NCI-H1417 treated with DMSO at 0.1 percent for 48 hours (cell line): ENCODE results near the gene IL25.
"Not testable (repeated sequence)": the region's sequence is repeated elsewhere in the genome, so short reads cannot be mapped to it uniquely, and the experiment has no call there.

Source experiments
- DNase-seq: peaks from one replicate; lab custom pipeline; 2025; lab: John Stamatoyannopoulos, UW

Gene IL25

DNA sequence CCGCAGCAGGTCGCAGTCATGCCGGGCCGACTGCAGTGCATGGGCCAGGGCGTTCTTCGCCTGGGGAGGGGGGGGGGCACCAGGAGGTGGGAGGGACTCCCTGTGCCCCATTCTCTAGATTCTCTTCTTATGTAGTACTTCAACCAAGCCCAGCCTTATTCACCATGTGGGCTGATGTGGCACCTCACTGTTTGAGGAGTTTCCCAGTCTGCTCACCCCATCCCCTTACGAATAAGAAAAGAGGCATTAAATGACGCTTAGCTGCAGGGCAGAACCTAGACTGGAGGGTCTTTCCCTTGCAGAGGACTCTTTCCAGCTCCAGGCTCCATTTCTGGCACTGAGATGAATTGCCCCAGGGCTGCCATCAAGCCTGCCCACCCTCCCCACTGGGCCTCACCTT is 16.4 kb downstream of the IL25 start:
- no peak for DNase-seq

- DNase-seq = no peak
Observed at GRCh38 chr14:23389396-23389795, 16.8 kb downstream of the IL25 start.

- DNase-seq = not testable (repeated sequence)
Observed at GRCh38 chr14:23389871-23390270, 17.3 kb downstream of the IL25 start.

DNA sequence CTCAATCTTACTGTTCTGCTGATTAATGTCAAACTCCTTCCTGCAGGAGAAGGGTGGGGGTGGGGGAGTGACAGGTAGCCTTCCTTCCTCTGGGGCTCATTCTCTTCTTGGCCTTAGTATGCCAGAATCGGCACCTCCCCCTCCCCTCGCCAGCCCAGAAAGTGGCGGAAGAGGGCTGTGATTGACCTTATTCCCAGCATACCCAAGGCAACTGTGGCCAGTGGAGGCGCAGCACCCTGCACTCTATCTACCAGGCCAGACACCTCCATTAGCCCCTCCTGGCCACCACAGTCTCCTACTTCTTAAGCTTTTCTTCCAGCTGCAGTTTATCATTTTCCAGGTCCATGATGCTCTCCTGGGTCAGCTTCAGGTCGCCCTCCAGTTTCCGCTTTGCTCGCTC is 20.0 kb downstream of the IL25 start:
- no peak for DNase-seq

GRCh38 chr14:23396126-23396525 is 23.5 kb downstream of the IL25 start:
- DNase-seq = no peak

DNA sequence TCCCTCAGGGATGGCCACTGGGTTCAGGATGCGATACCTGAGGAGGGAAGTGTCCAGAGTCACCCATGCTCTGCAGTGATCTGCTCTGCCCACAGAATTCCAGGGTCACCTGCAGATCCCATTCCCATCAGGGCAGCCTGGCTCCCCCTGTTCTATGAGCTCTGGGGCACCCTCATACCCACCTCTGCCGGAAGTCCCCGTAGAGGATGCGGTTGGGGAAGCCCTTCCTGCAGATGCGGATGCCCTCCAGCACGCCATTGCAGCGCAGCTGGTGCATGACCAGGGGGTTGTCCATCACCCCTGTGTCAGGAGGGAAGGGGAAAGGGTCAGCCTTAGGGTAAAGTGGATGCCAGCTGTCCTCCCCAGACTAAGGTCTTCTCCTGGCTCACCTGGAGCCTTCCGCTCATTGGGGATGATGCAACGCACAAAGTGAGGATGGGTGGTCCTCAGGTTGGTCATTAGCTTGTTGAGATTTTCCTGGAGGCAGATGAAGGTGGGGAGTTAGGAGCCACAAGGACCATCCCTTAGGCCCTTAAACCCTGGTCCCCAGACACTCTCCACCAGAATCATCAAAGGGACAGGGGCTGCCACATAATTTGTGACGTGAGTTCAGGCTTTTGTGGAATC is 24.3 kb downstream of the IL25 start:
- DNase-seq = no peak

DNA sequence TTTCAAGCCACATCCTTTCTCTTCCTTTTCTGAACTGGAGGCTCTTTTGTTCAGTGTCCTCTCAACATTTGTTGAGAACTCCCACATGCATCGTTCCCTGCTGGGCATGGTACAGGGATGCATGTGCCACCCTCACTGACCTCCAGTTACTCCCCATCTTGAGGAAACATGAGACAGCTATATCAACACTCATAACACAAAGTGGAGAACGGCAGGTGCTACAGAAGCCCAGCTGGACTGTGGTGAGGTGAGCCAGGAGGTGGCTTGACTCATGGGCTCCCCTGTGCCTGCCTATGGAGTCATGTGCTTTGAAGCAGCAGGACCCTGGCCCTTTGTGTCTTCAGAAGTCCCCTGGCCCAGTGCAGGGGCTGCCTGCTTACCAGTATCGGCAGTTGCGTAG is 25.7 kb downstream of the IL25 start:
- no peak for DNase-seq

- no peak for DNase-seq
Observed at GRCh38 chr14:23399136-23399535, 26.5 kb downstream of the IL25 start.

- DNase-seq = no peak
Observed at GRCh38 chr14:23399591-23399990, 27.0 kb downstream of the IL25 start.

GRCh38 chr14:23400496-23401149 is 28.0 kb downstream of the IL25 start:
- not testable (repeated sequence) for DNase-seq

GRCh38 chr14:23401291-23401690 is 28.7 kb downstream of the IL25 start:
- DNase-seq = no peak

- DNase-seq = no peak
Observed at GRCh38 chr14:23402296-23403138, 29.9 kb downstream of the IL25 start.

DNA sequence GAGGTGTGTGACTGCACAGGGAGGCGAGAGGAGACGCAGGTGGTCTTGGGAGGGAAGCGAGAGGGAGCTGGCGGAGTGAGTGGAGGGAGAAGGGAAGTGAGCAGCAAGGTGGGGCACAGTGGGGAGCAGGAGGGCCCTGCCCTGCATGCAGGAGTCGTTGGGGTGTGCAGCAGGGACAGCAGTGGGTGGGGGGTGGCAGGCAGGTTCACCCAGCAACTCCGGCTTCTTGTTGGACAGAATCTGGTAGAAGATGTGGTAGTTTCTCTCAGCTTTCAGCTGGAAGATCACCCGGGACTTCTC is 30.5 kb downstream of the IL25 start:
- DNase-seq = no peak

- DNase-seq = no peak
Observed at GRCh38 chr14:23403908-23404307, 31.3 kb downstream of the IL25 start.

- no peak for DNase-seq
Observed at GRCh38 chr14:23404331-23404900, 31.8 kb downstream of the IL25 start.

DNA sequence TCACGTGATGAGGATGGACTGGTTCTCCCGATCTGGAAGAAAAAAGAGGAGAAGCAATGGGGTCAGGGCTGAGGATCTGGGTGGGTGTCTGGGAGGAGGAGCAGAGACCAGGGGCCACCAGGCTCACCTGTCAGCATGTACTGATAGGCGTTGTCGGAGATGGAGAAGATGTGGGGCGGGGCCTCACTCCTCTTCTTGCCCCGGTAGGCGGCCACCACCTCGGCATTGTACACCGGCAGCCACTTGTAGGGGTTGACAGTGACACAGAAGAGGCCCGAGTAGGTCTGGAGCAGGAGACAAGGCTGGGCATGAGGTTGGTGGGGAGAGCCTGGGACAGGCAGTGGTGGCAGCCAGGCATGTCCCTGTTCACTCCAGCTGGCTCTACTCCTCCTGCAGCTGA is 32.5 kb downstream of the IL25 start:
- no peak for DNase-seq

- DNase-seq = no peak
Observed at GRCh38 chr14:23405516-23406025, 33.0 kb downstream of the IL25 start.

GRCh38 chr14:23406244-23406643 is 33.6 kb downstream of the IL25 start:
- DNase-seq = no peak

- no peak for DNase-seq
Observed at GRCh38 chr14:23406725-23407355, 34.2 kb downstream of the IL25 start.

DNA sequence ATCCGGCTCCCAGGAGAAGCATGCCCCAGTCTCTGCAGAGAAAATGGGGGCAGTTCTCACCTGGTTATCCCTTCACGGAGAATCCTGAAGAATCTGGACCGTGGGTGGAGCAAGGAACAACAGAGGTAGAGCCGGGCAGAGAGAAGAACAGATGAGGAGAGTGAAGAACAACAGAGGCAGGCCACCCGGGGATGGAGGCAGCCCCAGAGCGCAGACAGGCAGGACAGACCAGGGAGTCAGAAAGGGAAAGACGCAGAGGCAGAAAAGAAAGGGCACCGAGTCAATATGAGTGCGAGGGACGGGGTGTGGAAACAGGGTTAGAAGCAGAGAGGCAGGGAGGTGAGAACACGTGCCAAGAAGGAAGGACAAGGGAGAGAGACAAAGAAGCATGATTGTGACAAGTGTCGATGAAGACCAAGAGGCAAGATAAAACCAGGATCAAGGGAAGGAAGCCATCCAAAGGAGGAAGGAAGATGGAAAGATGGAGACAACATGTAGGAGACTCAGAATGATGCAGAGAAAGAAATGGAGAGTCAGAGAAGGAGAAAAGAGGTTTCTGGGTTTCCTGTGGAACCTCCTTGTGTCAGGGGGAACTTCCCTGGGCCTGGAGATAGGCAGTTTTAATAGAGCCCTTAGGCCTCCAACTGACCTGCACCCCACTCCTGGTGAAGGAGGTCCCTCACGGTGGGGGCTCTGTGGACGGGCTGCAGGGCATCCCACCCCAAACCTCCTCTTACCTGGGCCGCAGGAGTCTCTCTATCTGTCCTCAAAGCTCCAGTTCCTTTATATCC is 35.1 kb downstream of the IL25 start, which contains the start of gene MYH6:
Gene MYH6, minus strand, starts transcription at position 758 of the 791 bp plus-strand sequence. CDS start 1,050 bp downstream, outside the sequence.
- no peak for DNase-seq

DNA sequence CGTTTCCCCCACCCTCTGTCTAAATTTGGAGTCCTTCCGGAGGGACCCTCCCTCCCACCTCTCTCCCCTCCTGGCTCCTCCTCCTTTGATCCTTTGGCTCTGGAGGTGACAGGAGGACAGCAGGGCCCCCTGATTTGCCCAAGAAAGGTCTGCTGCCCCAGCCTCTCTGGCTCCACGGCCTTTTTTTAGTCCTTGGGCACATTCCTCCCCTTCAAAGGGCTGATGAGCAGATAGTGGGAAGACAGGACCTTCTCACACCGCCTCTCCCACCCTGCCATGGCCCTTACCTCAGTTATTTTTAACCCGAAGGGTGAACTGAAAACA is 35.7 kb downstream of the IL25 start:
- no peak for DNase-seq
